ENCODE measurements around the gene SOS1.
A peak's percentile ranks its signal among the peaks of the same experiment; 100 is the strongest.

GRCh38 chr2:39069136-39069515, 51.7 kb downstream of the SOS1 start:
- TF ChIP-seq CTCF (IDR thresholded peaks at IDR 0.05) (peak; percentile 14), EZH2phosphoT487 (IDR thresholded peaks at IDR 0.05) (no peak), EZH2 (IDR thresholded peaks at IDR 0.05) (no peak)

All from neural progenitor cell (in vitro differentiated cells).